Measurements from ENCODE around the gene AHRR. TPM values are rescaled to one million over a fixed set of nuclear protein-coding genes. Genes with fewer than 3 reads are reported as not detected.
"Not testable (repeated sequence)": the region's sequence is repeated elsewhere in the genome, so short reads cannot be mapped to it uniquely, and the experiment has no call there.

Gene AHRR
- total RNA-seq, 1 experiment from 2014 or later, result 5.2 TPM

- in situ Hi-C loops (cut with HindIII; ENCODE audit: low pct_unique_long_range_greater_than_20kb, low sequenced_read_pairs), result no loop called here
- no peak for DNase-seq (ENCODE audit: low read depth)
Measured at GRCh38 chr5:396531-396961, 75.0 kb downstream of the AHRR start.

GRCh38 chr5:398141-398474 lies 76.6 kb downstream of the AHRR start:
- in situ Hi-C loops (cut with HindIII; ENCODE audit: low pct_unique_long_range_greater_than_20kb, low sequenced_read_pairs); DNase-seq (ENCODE audit: low read depth): not testable (repeated sequence)

GRCh38 chr5:398475-399295 lies 77.2 kb downstream of the AHRR start:
- no peak for DNase-seq (ENCODE audit: low read depth)
- in situ Hi-C loops (cut with HindIII; ENCODE audit: low pct_unique_long_range_greater_than_20kb, low sequenced_read_pairs), result no loop called here

GRCh38 chr5:399296-400281 lies 78.1 kb downstream of the AHRR start:
- in situ Hi-C loops (cut with HindIII; ENCODE audit: low pct_unique_long_range_greater_than_20kb, low sequenced_read_pairs), result no loop called here

GRCh38 chr5:400282-401145 lies 79.0 kb downstream of the AHRR start:
- DNase-seq (ENCODE audit: low read depth), result no peak
- in situ Hi-C loops (cut with HindIII; ENCODE audit: low pct_unique_long_range_greater_than_20kb, low sequenced_read_pairs), result no loop called here

More at GRCh38 chr5:399296-400281, 78.1 kb downstream of the AHRR start:
- no peak for DNase-seq (ENCODE audit: low read depth)

GRCh38 chr5:401146-402034 lies 79.9 kb downstream of the AHRR start:
- in situ Hi-C loops (cut with HindIII; ENCODE audit: low pct_unique_long_range_greater_than_20kb, low sequenced_read_pairs), result no loop called here
- DNase-seq (ENCODE audit: low read depth), result no peak

GRCh38 chr5:402219-402614 lies 80.7 kb downstream of the AHRR start:
- DNase-seq (ENCODE audit: low read depth); in situ Hi-C loops (cut with HindIII; ENCODE audit: low pct_unique_long_range_greater_than_20kb, low sequenced_read_pairs): not testable (repeated sequence)

GRCh38 chr5:402615-403359 lies 81.3 kb downstream of the AHRR start:
- in situ Hi-C loops (cut with HindIII; ENCODE audit: low pct_unique_long_range_greater_than_20kb, low sequenced_read_pairs), result no loop called here
- no peak for DNase-seq (ENCODE audit: low read depth)

GRCh38 chr5:403995-404394 lies 82.5 kb downstream of the AHRR start:
- no peak for DNase-seq (ENCODE audit: low read depth)
- in situ Hi-C loops (cut with HindIII; ENCODE audit: low pct_unique_long_range_greater_than_20kb, low sequenced_read_pairs), result no loop called here

GRCh38 chr5:404666-405241 lies 83.2 kb downstream of the AHRR start:
- in situ Hi-C loops (cut with HindIII; ENCODE audit: low pct_unique_long_range_greater_than_20kb, low sequenced_read_pairs), result no loop called here

GRCh38 chr5:405421-405820 lies 83.9 kb downstream of the AHRR start:
- in situ Hi-C loops (cut with HindIII; ENCODE audit: low pct_unique_long_range_greater_than_20kb, low sequenced_read_pairs), result no loop called here
- no peak for DNase-seq (ENCODE audit: low read depth)

More at GRCh38 chr5:404666-405241, 83.2 kb downstream of the AHRR start:
- no peak for DNase-seq (ENCODE audit: low read depth)

- no peak for DNase-seq (ENCODE audit: low read depth)
- in situ Hi-C loops (cut with HindIII; ENCODE audit: low pct_unique_long_range_greater_than_20kb, low sequenced_read_pairs), result no loop called here
Measured at GRCh38 chr5:406041-406440, 84.5 kb downstream of the AHRR start.

- in situ Hi-C loops (cut with HindIII; ENCODE audit: low pct_unique_long_range_greater_than_20kb, low sequenced_read_pairs), result no loop called here
- DNase-seq (ENCODE audit: low read depth), result no peak
Measured at GRCh38 chr5:407051-407450, 85.5 kb downstream of the AHRR start.

- in situ Hi-C loops (cut with HindIII; ENCODE audit: low pct_unique_long_range_greater_than_20kb, low sequenced_read_pairs), result no loop called here
- DNase-seq (ENCODE audit: low read depth), result no peak
Measured at GRCh38 chr5:407801-408268, 86.3 kb downstream of the AHRR start.

GRCh38 chr5:410911-411517 lies 89.5 kb downstream of the AHRR start:
- DNase-seq (ENCODE audit: low read depth), result no peak
- in situ Hi-C loops (cut with HindIII; ENCODE audit: low pct_unique_long_range_greater_than_20kb, low sequenced_read_pairs), result no loop called here

- in situ Hi-C loops (cut with HindIII; ENCODE audit: low pct_unique_long_range_greater_than_20kb, low sequenced_read_pairs), result no loop called here
- no peak for DNase-seq (ENCODE audit: low read depth)
Measured at GRCh38 chr5:411728-412127, 90.2 kb downstream of the AHRR start.

All from Caki2 (cell line).